ENCODE data around the gene PRKCB.
"Not testable (repeated sequence)": the region's sequence is repeated elsewhere in the genome, so short reads cannot be mapped to it uniquely, and the experiment has no call there.

The PRKCB gene

GRCh38 chr16:24150282-24150681 is 314.5 kb downstream of the PRKCB start:
- in situ Hi-C loops (cut with HindIII; ENCODE audit: low sequenced_read_pairs): no loop called here

DNA sequence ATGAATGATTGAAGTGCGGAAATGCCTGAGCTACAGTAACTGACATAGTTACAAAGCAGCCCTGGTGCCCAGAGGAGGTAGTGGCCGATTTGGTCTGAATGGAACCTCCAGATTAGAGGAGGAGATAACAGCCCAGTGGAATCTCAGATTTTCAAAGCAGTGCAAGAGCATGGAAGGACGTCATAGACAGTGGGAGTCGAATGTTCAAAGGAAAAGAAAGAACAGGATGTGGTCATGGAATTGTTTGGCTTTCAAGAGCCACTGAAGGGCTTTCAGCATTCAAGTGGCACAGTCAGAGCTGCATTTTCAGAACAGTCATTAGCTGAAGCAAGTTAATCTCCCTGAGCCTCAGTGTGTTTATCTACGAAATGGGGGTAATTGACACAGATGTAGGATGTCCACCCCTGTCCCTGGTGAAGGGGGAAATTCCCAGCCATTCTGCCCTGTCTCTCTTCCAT is 315.7 kb downstream of the PRKCB start:
- in situ Hi-C loops (cut with HindIII; ENCODE audit: low sequenced_read_pairs): no loop called here

GRCh38 chr16:24152048-24152447 is 316.3 kb downstream of the PRKCB start:
- in situ Hi-C loops (cut with HindIII; ENCODE audit: low sequenced_read_pairs): not testable (repeated sequence)

DNA sequence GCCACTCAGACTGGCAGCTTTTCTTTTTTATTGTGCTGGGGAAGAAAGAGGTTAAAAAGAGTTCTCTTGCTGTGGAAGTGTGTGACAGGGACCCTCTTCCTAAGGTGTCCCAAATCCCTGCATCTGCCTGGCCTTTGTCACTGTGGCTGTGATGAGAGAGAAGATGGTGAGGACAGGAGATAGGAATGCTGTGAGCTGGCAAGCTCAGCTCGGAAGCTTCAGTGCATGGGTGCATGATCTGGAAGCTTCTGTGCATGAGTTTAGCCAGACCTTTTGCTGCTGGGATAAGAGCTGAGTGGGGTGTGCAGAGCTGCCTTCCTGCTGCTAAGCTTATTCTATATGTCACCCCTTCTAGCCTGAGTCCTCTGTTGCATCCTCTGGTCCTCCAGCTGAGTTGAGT is 317.0 kb downstream of the PRKCB start:
- in situ Hi-C loops (cut with HindIII; ENCODE audit: low sequenced_read_pairs): no loop called here

DNA sequence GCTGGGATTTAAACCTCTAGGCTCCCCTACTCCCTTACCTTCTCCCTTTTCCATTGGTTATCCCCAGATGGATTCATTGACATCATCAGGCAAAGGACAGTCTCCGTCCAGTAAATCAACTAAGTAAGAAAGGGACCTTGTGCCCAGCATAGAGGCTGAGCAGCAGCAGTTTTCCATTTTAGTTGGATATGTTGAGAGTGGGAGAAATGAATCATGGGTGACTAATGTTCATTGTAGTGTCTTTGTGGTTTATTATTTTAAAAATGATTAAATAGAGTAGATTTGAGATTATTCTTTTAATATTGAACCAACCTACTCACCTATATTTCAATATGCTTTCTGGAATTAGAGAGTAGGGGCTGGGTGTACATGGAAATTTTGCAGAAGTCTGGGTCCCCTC is 321.0 kb downstream of the PRKCB start:
- in situ Hi-C loops (cut with HindIII; ENCODE audit: low sequenced_read_pairs): no loop called here

- in situ Hi-C loops (cut with HindIII; ENCODE audit: low sequenced_read_pairs): no loop called here
Measured at GRCh38 chr16:24163935-24164334, 328.2 kb downstream of the PRKCB start.

DNA sequence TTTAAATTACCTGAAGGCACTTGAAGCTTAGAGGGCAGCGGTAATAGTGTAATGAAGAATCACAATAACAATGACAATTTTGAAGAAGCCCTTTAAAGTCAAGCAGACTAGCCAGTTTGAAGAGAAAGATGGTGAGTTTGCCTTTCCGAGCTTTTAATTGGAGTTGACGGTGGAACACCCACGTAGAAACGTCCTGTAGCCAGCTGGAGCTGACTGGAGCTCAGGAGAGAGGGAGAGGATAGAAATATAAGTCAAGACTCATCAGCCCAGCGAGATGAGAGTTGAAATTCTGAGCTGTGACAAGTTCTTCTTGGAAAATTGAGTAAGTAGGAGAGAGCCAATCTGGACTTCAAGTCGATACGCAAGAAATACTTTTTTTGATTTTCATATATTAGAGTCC is 328.6 kb downstream of the PRKCB start:
- in situ Hi-C loops (cut with HindIII; ENCODE audit: low sequenced_read_pairs): no loop called here

- in situ Hi-C loops (cut with HindIII; ENCODE audit: low sequenced_read_pairs): no loop called here
Measured at GRCh38 chr16:24165273-24165672, 329.5 kb downstream of the PRKCB start.

DNA sequence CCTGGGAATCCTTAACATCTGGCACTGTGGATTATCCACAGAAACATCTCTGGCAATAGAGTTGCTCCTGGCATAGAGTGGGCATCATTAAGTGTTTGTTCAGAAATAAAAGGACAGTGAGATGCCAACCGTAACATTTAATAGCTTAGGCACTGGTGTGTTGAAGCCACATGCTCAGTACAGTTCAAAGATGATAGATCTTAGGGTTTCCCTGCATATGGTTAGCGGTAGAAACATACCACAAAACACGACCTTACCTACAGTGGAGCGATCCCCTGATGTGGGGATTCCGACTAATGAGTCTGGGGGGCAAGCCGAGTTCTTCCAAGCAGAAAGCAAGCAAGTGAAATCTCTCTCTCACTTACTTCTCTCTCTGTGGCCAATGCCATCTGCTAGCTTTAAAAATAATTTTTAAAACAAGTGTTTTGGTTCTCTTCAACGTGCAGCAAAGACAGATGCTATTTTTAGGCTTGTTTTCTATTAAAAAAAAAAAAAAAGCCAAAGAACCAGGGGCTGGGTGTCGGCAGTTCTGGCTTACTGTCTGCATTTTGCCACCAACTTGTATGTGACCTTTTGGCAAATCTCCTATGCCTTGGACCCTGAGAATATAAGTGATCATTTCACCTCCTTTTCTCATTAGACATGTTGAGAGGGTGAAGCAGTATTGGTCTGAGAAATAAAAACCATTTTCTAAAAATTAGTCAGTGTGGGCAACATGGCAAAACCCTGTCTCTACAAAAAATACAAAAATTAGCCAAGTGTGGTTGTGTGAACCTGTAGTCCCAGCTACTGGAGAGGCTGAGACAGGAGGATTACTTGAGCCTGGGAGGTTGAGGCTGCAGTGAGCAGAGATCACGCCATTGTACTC is 331.1 kb downstream of the PRKCB start:
- in situ Hi-C loops (cut with HindIII; ENCODE audit: low sequenced_read_pairs): no loop called here

- in situ Hi-C loops (cut with HindIII; ENCODE audit: low sequenced_read_pairs): no loop called here
Measured at GRCh38 chr16:24168856-24169255, 333.1 kb downstream of the PRKCB start.

GRCh38 chr16:24170407-24170806 is 334.6 kb downstream of the PRKCB start:
- in situ Hi-C loops (cut with HindIII; ENCODE audit: low sequenced_read_pairs): no loop called here

GRCh38 chr16:24174504-24174903 is 338.7 kb downstream of the PRKCB start:
- in situ Hi-C loops (cut with HindIII; ENCODE audit: low sequenced_read_pairs): no loop called here

DNA sequence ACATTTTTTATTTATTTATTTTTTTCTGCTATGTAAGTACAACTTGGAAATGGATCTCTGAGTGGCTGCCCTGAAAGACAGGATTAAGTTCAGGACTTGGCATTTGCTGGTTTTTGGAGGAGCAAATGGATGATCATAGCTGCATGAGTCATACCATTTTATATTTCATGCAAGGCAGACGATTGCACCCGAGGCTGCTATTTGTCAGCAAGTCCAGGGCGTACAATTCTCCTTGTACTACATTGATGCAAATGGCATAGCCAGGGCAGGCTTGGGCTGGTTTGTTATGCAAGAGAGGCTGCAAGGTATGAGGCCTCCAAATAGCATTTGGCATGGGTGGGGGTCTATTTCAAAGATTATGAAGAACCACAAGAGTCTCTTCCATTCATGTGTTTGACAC is 339.2 kb downstream of the PRKCB start:
- in situ Hi-C loops (cut with HindIII; ENCODE audit: low sequenced_read_pairs): no loop called here

DNA sequence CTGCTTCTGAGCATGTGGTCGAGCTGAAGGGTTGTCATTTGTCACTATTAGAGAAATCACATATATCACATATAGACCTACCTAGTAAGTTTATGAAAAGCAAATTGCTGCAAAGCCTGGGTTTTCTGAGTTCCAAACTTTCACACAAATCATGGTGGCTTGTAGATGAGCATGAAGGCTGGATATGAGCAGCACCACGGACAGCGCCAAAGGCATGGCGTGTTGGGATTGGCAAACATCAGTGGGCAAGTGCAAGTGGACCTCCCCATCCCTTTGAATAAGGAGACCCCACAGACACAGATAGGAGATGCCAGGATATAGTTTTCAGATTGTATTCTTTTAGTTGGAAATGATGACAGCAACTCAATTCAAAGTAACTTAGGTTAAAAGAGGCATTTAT is 342.7 kb downstream of the PRKCB start:
- in situ Hi-C loops (cut with HindIII; ENCODE audit: low sequenced_read_pairs): no loop called here

GRCh38 chr16:24180451-24180850 is 344.7 kb downstream of the PRKCB start:
- in situ Hi-C loops (cut with HindIII; ENCODE audit: low sequenced_read_pairs): no loop called here

DNA sequence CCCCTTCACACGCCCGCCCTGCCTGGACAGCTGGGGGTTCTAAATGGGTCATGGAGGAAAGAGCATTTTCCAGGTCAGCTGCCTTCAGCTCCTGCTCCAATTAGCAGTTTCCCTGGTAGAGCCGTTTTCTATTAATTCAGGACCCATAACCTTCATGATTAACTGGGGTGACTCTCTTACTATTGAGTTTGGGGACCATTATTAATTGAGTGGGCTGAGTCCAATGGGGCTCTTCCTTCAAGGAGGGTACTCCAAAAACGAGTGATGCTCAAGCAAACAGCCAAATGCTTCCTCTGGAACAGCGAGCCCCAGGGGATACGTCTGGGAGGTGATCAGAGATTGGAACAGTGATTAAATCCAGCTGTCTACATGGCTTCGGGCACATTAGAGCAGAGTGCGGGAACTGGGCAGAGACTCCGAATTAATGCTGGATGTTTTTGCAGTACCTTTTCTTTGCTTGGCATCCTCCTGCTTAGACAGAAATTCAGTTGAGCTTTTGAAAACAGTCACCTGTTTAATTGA is 352.3 kb downstream of the PRKCB start:
- in situ Hi-C loops (cut with HindIII; ENCODE audit: low sequenced_read_pairs): no loop called here

GRCh38 chr16:24188751-24189318 is 353.1 kb downstream of the PRKCB start:
- in situ Hi-C loops (cut with HindIII; ENCODE audit: low sequenced_read_pairs): no loop called here

- in situ Hi-C loops (cut with HindIII; ENCODE audit: low sequenced_read_pairs): no loop called here
Measured at GRCh38 chr16:24189941-24190340, 354.2 kb downstream of the PRKCB start.

DNA sequence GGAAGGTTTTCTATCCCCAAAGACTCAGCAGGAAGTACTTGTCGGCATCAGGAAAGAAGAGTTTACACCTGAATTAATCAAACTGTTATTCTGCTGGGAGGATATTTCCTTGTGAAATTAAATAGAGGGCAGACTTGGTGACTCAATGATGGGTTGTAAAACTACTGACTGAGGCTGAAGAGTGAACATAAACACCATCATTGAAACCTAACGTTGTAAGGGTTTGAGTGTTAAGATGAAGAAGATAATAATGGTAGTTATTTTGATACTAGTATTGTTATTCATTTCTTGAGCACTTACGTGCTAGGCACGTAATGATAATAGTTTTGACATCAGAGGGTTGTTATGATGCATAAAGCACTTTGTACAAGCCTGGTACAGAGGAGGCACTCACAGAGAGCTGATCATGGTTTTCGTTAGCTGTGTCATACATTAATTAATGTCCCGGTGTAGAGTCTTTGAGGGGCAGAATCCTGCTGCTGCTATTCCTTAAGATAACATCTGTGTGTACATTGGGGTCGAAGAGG is 356.2 kb downstream of the PRKCB start:
- in situ Hi-C loops (cut with HindIII; ENCODE audit: low sequenced_read_pairs): no loop called here

- in situ Hi-C loops (cut with HindIII; ENCODE audit: low sequenced_read_pairs): no loop called here
Measured at GRCh38 chr16:24195221-24195620, 359.4 kb downstream of the PRKCB start.

DNA sequence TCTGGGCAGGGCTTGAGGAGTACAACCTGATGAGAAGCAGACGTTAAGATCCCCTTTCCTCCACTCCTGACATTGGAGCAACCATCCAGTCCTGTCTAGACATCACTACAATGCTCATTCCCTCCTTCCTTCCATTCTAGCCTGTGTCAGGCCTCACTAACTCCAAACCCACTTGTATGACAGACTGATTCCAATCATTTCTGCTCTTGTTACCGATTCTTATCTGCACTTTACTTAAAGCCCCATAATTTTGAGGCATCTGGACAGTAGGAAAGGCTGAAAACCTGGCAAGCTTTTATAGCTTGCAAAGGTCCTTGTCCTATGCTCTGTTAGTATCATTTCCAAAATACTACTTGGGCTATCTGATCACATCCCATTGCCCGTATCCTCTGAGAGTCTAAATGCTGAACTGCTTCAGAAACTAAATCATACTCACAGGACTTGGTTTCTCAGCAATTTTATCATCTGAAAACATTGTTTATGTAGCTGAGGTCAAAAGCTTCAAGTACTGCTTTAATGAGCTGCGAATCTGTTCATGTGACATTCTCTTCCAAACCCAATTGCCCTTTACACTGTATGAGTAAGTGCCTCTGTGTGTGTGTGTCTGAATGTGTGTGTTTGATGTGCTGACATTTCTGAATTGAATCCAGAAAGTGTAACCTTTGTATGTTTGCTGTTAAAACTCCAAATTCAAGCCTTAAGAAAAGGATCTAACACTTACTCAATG is 363.2 kb downstream of the PRKCB start:
- in situ Hi-C loops (cut with HindIII; ENCODE audit: low sequenced_read_pairs): no loop called here

Measured in endothelial cell of hepatic sinusoid (primary cell).